PC-3 (cell line): ENCODE results near the gene ZNF132. TPM values are rescaled to one million over a fixed set of nuclear protein-coding genes. Genes with fewer than 3 reads are reported as not detected.
A peak's percentile ranks its signal among the peaks of the same experiment; 100 is the strongest.

Experiments used
- ATAC-seq: fragments of 200-7000 bp; cut with Tn5 transposase; 2 replicates; pipeline ENCODE4 v1.9.1; 2020; ENCODE audit warnings: mild to moderate bottlenecking, moderate library complexity
- BruUV-seq: library from RNA; stranded (reverse); fragments of 400-500 nt; replicated peaks from 2 replicates; lab custom pipeline; 2021; lab: Mats Ljungman, UMichigan
- CTCF ChIA-PET: fragments of 300-600 bp; sonication (Branson Sonifier 250); formaldehyde crosslinking; loops from one replicate; lab custom pipeline; 2022; ENCODE audit warnings: antibody characterized with exemption; lab: Charles Lee
- POLR2A ChIA-PET: fragments of 300-600 bp; sonication (Branson Sonifier 250); formaldehyde crosslinking; loops from one replicate; lab custom pipeline; 2022; ENCODE audit warnings: antibody characterized with exemption; ENCODE audit not compliant: unreplicated experiment; lab: Charles Lee
- DNase-seq: peaks from one replicate; pipeline ENCODE4 v3.0.0-alpha.2; 2015
- H2AFZ ChIP-seq: fragments of 300-600 bp; sonication (generic); 2 replicates; pipeline ENCODE4 v1.6.0; 2016; ENCODE audit warnings: antibody characterized with exemption, low read length
- H3F3A ChIP-seq: fragments of 300-600 bp; sonication (generic); one replicate; pipeline ENCODE4 v1.6.0; 2017; ENCODE audit warnings: antibody characterized with exemption, low read length, control low read depth, mild to moderate bottlenecking; ENCODE audit not compliant: unreplicated experiment
- H3K27ac ChIP-seq: fragments of 300-600 bp; sonication (generic); 2 replicates; pipeline ENCODE4 v1.5.1; 2016; ENCODE audit warnings: mild to moderate bottlenecking, low read length
- H3K27me3 ChIP-seq: fragments of 300-600 bp; sonication (generic); 2 replicates; pipeline ENCODE4 v1.6.1; 2016; ENCODE audit warnings: low read length, mixed read lengths
- H3K36me3 ChIP-seq: fragments of 300-600 bp; sonication (generic); 2 replicates; pipeline ENCODE4 v1.6.1; 2016; ENCODE audit warnings: low read depth, mixed run types, low read length, mixed read lengths
- H3K4me1 ChIP-seq: fragments of 300-600 bp; sonication (generic); 2 replicates; pipeline ENCODE4 v1.5.1; 2016; ENCODE audit warnings: low read length; ENCODE audit not compliant: insufficient read depth
- H3K4me2 ChIP-seq: fragments of 300-600 bp; sonication (generic); 2 replicates; pipeline ENCODE4 v1.6.0; 2016; ENCODE audit warnings: low read length
- H3K4me3 ChIP-seq: fragments of 300-600 bp; sonication (generic); 2 replicates; pipeline ENCODE4 v1.5.1; 2016; ENCODE audit warnings: mild to moderate bottlenecking, low read length, mixed read lengths
- H3K79me2 ChIP-seq: fragments of 300-600 bp; sonication (generic); 2 replicates; pipeline ENCODE4 v1.6.1; 2017; ENCODE audit warnings: low read length, mixed read lengths
- H3K9ac ChIP-seq: fragments of 300-600 bp; sonication (generic); 2 replicates; pipeline ENCODE4 v1.6.0; 2016; ENCODE audit warnings: mild to moderate bottlenecking, low read length
- H3K9me2 ChIP-seq: fragments of 300-600 bp; sonication (generic); replicated peaks from 2 replicates; pipeline ENCODE4 v1.6.1; 2016; ENCODE audit warnings: mixed run types, low read length, mixed read lengths
- H3K9me3 ChIP-seq: fragments of 300-600 bp; sonication (generic); 2 replicates; pipeline ENCODE4 v1.6.1; 2016; ENCODE audit warnings: low read length, mixed read lengths
- H4K20me1 ChIP-seq: fragments of 300-600 bp; sonication (generic); 2 replicates; pipeline ENCODE4 v1.6.1; 2016; ENCODE audit warnings: low read length, mixed read lengths
- CTCF ChIP-seq: fragments of 300-600 bp; sonication (generic); conservative IDR thresholded peaks from 2 replicates; pipeline ENCODE4 v1.5.1; 2017; ENCODE audit warnings: antibody characterized with exemption, low read depth, mild to moderate bottlenecking, low read length
- EZH2 ChIP-seq: fragments of 300-600 bp; sonication (generic); IDR thresholded peaks from one replicate; pipeline ENCODE4 v1.6.1; 2017; ENCODE audit warnings: antibody characterized with exemption, mild to moderate bottlenecking, low read length; ENCODE audit not compliant: unreplicated experiment
- EZH2phosphoT487 ChIP-seq: fragments of 300-600 bp; sonication (generic); IDR thresholded peaks from 2 replicates; pipeline ENCODE4 v1.6.1; 2018; ENCODE audit warnings: mild to moderate bottlenecking, antibody characterized with exemption, low read length, borderline replicate concordance
- intact Hi-C: fragments of 100-400 bp; cut with micrococcal nuclease; formaldehyde crosslinking; loops from 2 replicates; pipeline ENCODE4 v1.9.0; 2023
- total RNA-seq: library from RNA; depleted of rRNA; stranded (reverse); fragments of >200 nt; gene quantifications from 2 replicates; pipeline ENCODE4 v1.2.3, GENCODE V29; 2014

Gene ZNF132
- total RNA-seq, 1 experiment from 2014 or later, result not detected

GRCh38 chr19:58399903-58400302 is 40.0 kb downstream of the ZNF132 start:
- Histone ChIP-seq H3K9me3 (no peaks in the 10 kb centered on the region), H3F3A (peaks cover 1% of the 10 kb centered on the region), H3K27ac (no peak overlapping the region), H4K20me1 (peaks cover 3% of the 10 kb centered on the region; the same call in 1 of the 2 replicates), H3K79me2 (peaks cover 6% of the 10 kb centered on the region), H3K9me2 (no peaks in the 10 kb centered on the region), H3K4me2 (peak overlapping the region; percentile 87), H3K4me1 (peaks cover 26% of the 10 kb centered on the region), H3K4me3 (no peak overlapping the region; the same call in 1 of the 2 replicates), H2AFZ (no peak overlapping the region), H3K36me3 (peaks cover under 1% of the 10 kb centered on the region; the same call in 1 of the 2 replicates), H3K9ac (no peak overlapping the region), H3K27me3 (no peaks in the 10 kb centered on the region)
- no peak for TF ChIP-seq EZH2
- no peak for TF ChIP-seq CTCF
- TF ChIP-seq EZH2phosphoT487, result no peak
- CTCF ChIA-PET, result no interaction called here
- ATAC-seq (no peak), DNase-seq (no peak)
- POLR2A ChIA-PET, result interaction anchor here (0.6 kb wide), 1 partner anchor 13 kb away, joined by 5 read pairs; no protein-coding TSS in a partner anchor
- intact Hi-C loops, result loop anchor here (5.0 kb wide), 1 partner anchor 73 kb away; the partner anchor contains the start of gene ZSCAN22
- BruUV-seq, result no TSS peak

DNA sequence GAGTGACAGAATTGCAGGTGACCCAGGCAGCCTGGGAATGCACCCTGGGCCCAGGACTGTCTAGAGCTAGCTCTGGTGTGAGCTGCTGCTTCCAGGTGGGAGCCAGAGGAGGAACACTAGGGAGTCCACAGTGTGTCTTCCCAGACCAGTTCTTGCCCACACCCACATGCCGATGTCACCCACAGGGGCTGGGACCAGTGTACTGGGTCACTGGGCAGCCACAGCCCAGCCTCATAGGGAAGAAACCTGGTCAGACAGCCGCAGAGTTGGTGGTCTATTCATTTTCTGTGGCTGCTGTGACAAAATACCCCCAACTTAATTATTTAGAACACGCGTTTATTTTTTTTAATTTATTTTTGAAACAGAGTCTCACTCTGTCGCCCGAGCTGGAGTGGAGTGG is 41.4 kb downstream of the ZNF132 start:
- no peaks in the 10 kb centered on the region for H3K9me3 ChIP-seq
- no peak overlapping the region for H2AFZ ChIP-seq
- peaks cover 17% of the 10 kb centered on the region for H4K20me1 ChIP-seq
- H3K27ac ChIP-seq, result no peak overlapping the region
- H3F3A ChIP-seq, result peaks cover 15% of the 10 kb centered on the region
- H3K9ac ChIP-seq, result no peak overlapping the region
- H3K79me2 ChIP-seq, result peaks cover 6% of the 10 kb centered on the region
- no peaks in the 10 kb centered on the region for H3K9me2 ChIP-seq
- TF ChIP-seq EZH2 (no peak), CTCF (no peak), EZH2phosphoT487 (no peak)
- H3K36me3 ChIP-seq, result peaks cover 14% of the 10 kb centered on the region
- no peaks in the 10 kb centered on the region for H3K27me3 ChIP-seq
- H3K4me2 ChIP-seq, result no peak overlapping the region
- H3K4me1 ChIP-seq, result peaks cover 37% of the 10 kb centered on the region
- H3K4me3 ChIP-seq, result no peak overlapping the region
- intact Hi-C loops, result no loop called here
- POLR2A ChIA-PET, result no interaction called here
- CTCF ChIA-PET, result no interaction called here
- BruUV-seq, result no TSS peak
- DNase-seq (no peak), ATAC-seq (no peak)

DNA sequence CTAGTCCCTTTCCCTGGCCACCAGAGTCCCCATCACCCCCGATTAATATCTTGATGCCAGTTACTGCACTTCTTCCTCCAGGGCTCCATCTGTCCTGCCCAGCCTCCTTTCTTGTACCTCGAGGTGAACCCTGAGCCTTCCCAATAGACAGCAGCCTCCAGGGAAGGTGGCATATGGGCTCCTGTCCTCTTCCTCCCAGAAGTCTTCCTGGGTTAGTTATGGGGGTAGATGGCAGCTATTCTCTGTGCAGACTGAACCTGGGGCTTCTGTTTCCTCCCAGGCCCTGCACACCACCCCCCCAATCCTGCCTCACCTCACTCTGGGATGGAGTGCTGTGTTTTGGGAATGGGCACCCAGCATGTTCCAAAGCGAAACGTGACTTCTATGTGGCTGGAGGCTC is 41.9 kb downstream of the ZNF132 start:
- H3K27ac ChIP-seq, result no peak overlapping the region
- TF ChIP-seq EZH2phosphoT487 (no peak), CTCF (no peak), EZH2 (no peak)
- no peak overlapping the region for H3K4me2 ChIP-seq
- ChIA-PET POLR2A (no interaction called here), CTCF (no interaction called here)
- H3K36me3 ChIP-seq, result peaks cover 19% of the 10 kb centered on the region
- no TSS peak for BruUV-seq
- no peak overlapping the region for H3K9ac ChIP-seq
- peaks cover 21% of the 10 kb centered on the region for H4K20me1 ChIP-seq
- peaks cover 15% of the 10 kb centered on the region for H3F3A ChIP-seq
- H3K4me1 ChIP-seq, result peaks cover 37% of the 10 kb centered on the region
- DNase-seq (no peak), ATAC-seq (no peak)
- no peak overlapping the region for H2AFZ ChIP-seq
- intact Hi-C loops, result no loop called here
- no peaks in the 10 kb centered on the region for H3K9me3 ChIP-seq
- no peaks in the 10 kb centered on the region for H3K9me2 ChIP-seq
- H3K27me3 ChIP-seq, result no peaks in the 10 kb centered on the region
- H3K4me3 ChIP-seq, result no peak overlapping the region
- peaks cover 11% of the 10 kb centered on the region for H3K79me2 ChIP-seq
